Calu3 (cell line): ENCODE measurements around the gene KLHL4. TPM values are rescaled to one million over a fixed set of nuclear protein-coding genes. Genes with fewer than 3 reads are reported as not detected.

ENCODE experiments used
- BruUV-seq: library from RNA; stranded (reverse); fragments of 400-500 nt; replicated peaks from 2 replicates; lab custom pipeline; 2021; lab: Mats Ljungman, UMichigan
- CTCF ChIA-PET: fragments of 300-600 bp; sonication (Branson Sonifier 250); formaldehyde crosslinking; loops from one replicate; lab custom pipeline; 2022; ENCODE audit warnings: antibody characterized with exemption; lab: Charles Lee
- DNase-seq: peaks from one replicate; pipeline ENCODE4 v3.0.0; 2022
- H3K27ac Mint-ChIP-seq: one replicate; pipeline ENCODE4 v1.8.0; 2022; ENCODE audit warnings: mixed read lengths; ENCODE audit not compliant: unreplicated experiment
- H3K27me3 Mint-ChIP-seq: one replicate; pipeline ENCODE4 v1.8.0; 2022; ENCODE audit warnings: mixed read lengths; ENCODE audit not compliant: unreplicated experiment
- H3K36me3 Mint-ChIP-seq: one replicate; pipeline ENCODE4 v1.8.0; 2022; ENCODE audit warnings: mild to moderate bottlenecking, moderate library complexity, mixed read lengths; ENCODE audit not compliant: insufficient read depth, unreplicated experiment
- H3K4me1 Mint-ChIP-seq: one replicate; pipeline ENCODE4 v1.8.0; 2022; ENCODE audit warnings: mild to moderate bottlenecking, low read depth, mixed read lengths; ENCODE audit not compliant: unreplicated experiment
- H3K4me3 Mint-ChIP-seq: one replicate; pipeline ENCODE4 v1.8.0; 2022; ENCODE audit warnings: mild to moderate bottlenecking, low read depth, moderate library complexity, mixed read lengths; ENCODE audit not compliant: unreplicated experiment
- H3K9me3 Mint-ChIP-seq: one replicate; pipeline ENCODE4 v1.8.0; 2022; ENCODE audit warnings: low read depth, mixed read lengths; ENCODE audit not compliant: unreplicated experiment
- CTCF ChIP-seq: fragments of 200-600 bp; IDR thresholded peaks from one replicate; pipeline ENCODE4 v1.8.0; 2022; ENCODE audit warnings: antibody characterized with exemption; ENCODE audit not compliant: unreplicated experiment
- intact Hi-C: fragments of 100-400 bp; cut with micrococcal nuclease; formaldehyde crosslinking; loops from one replicate; pipeline ENCODE4 v1.10.0; 2022; ENCODE audit not compliant: unreplicated experiment
- total RNA-seq: library from RNA; stranded (reverse); gene quantifications from 2 replicates; pipeline ENCODE4 v1.2.3, GENCODE V29; 2022

KLHL4 gene
- total RNA-seq, 1 experiment from 2014 or later = not detected

- intact Hi-C loops = no loop called here
- Mint-ChIP-seq H3K27ac (no peak overlapping the region), H3K4me3 (no peak overlapping the region), H3K36me3 (no peaks in the 10 kb centered on the region), H3K9me3 (peaks cover 4% of the 10 kb centered on the region), H3K27me3 (no peaks in the 10 kb centered on the region), H3K4me1 (no peaks in the 10 kb centered on the region)
- no peak for TF ChIP-seq CTCF
- CTCF ChIA-PET = no interaction called here
- BruUV-seq = no TSS peak
- DNase-seq = no peak
Measured at GRCh38 chrX:87572901-87573300, 55.3 kb downstream of the KLHL4 start.

GRCh38 chrX:87578978-87579377 is 61.4 kb downstream of the KLHL4 start:
- Mint-ChIP-seq H3K27me3 (no peaks in the 10 kb centered on the region), H3K27ac (no peak overlapping the region), H3K4me3 (no peak overlapping the region), H3K9me3 (peaks cover 8% of the 10 kb centered on the region), H3K36me3 (no peaks in the 10 kb centered on the region), H3K4me1 (no peaks in the 10 kb centered on the region)
- intact Hi-C loops = no loop called here
- CTCF ChIA-PET = no interaction called here
- no peak for TF ChIP-seq CTCF
- no peak for DNase-seq
- BruUV-seq = no TSS peak

- H3K27ac Mint-ChIP-seq = no peak overlapping the region
- TF ChIP-seq CTCF = no peak
- no TSS peak for BruUV-seq
- H3K27me3 Mint-ChIP-seq = no peaks in the 10 kb centered on the region
- intact Hi-C loops = no loop called here
- CTCF ChIA-PET = interaction anchor here (0.8 kb wide), 1 partner anchor 64 kb away, joined by 5 read pairs; no protein-coding TSS in a partner anchor
- H3K36me3 Mint-ChIP-seq = no peaks in the 10 kb centered on the region
- H3K4me1 Mint-ChIP-seq = no peaks in the 10 kb centered on the region
- no peak overlapping the region for H3K4me3 Mint-ChIP-seq
- DNase-seq = no peak
- peaks cover 18% of the 10 kb centered on the region for H3K9me3 Mint-ChIP-seq
Measured at GRCh38 chrX:87580862-87581261, 63.3 kb downstream of the KLHL4 start.

GRCh38 chrX:87582453-87582852 is 64.9 kb downstream of the KLHL4 start:
- TF ChIP-seq CTCF = no peak
- DNase-seq = no peak
- BruUV-seq = no TSS peak
- CTCF ChIA-PET = no interaction called here
- H3K36me3 Mint-ChIP-seq = no peaks in the 10 kb centered on the region
- H3K4me3 Mint-ChIP-seq = no peak overlapping the region
- no peak overlapping the region for H3K27ac Mint-ChIP-seq
- intact Hi-C loops = no loop called here
- peaks cover 19% of the 10 kb centered on the region for H3K9me3 Mint-ChIP-seq
- no peaks in the 10 kb centered on the region for H3K4me1 Mint-ChIP-seq
- H3K27me3 Mint-ChIP-seq = no peaks in the 10 kb centered on the region
